Activated CD4-positive, alpha-beta T cell treated with anti-CD3 and anti-CD28 coated beads for 36 hours (primary cell): ENCODE data around the gene MORN1. TPM values are rescaled to one million over a fixed set of nuclear protein-coding genes. Genes with fewer than 3 reads are reported as not detected.

Experiments used
- ATAC-seq: fragments of 200-7000 bp; cut with Tn5 transposase; one replicate; pipeline ENCODE4 v1.10.0; 2021; ENCODE audit warnings: mild to moderate bottlenecking, moderate library complexity
- CTCF ChIA-PET: fragments of 350-600 bp; sonication (Branson Sonifier 250); formaldehyde crosslinking; loops from one replicate; lab custom pipeline; 2021; ENCODE audit warnings: antibody characterized with exemption; lab: Charles Lee
- POLR2A ChIA-PET: fragments of 350-600 bp; sonication (Branson Sonifier 250); formaldehyde crosslinking; loops from one replicate; lab custom pipeline; 2021; ENCODE audit warnings: antibody characterized with exemption, inconsistent platforms; lab: Charles Lee
- DNase-seq: peaks from one replicate; pipeline ENCODE4 v3.0.0-alpha.2; 2020
- H3K27ac Mint-ChIP-seq: one replicate; pipeline ENCODE4 v1.8.0; 2021; ENCODE audit warnings: mixed read lengths
- H3K27me3 Mint-ChIP-seq: one replicate; pipeline ENCODE4 v1.8.0; 2021; ENCODE audit warnings: mixed read lengths
- H3K36me3 Mint-ChIP-seq: one replicate; pipeline ENCODE4 v1.8.0; 2021; ENCODE audit warnings: low read depth, mixed read lengths
- H3K4me1 Mint-ChIP-seq: one replicate; pipeline ENCODE4 v1.8.0; 2021; ENCODE audit warnings: mixed read lengths
- H3K4me3 Mint-ChIP-seq: one replicate; pipeline ENCODE4 v1.8.0; 2021; ENCODE audit warnings: mild to moderate bottlenecking, moderate library complexity, mixed read lengths
- H3K9me3 Mint-ChIP-seq: one replicate; pipeline ENCODE4 v1.8.0; 2021; ENCODE audit warnings: low read depth, mixed read lengths
- intact Hi-C, 2 experiments: fragments of 100-400 bp; cut with DNase I in 1 of 2; cut with micrococcal nuclease in 1 of 2; formaldehyde crosslinking; loops; one replicate each; pipeline versions ENCODE4 v1.14.2 to v1.15.1; 2022 to 2024; cut with DNase I, micrococcal nuclease
- total RNA-seq, 2 experiments: library from RNA; stranded (reverse); gene quantifications; one replicate each; pipeline ENCODE4 v1.2.3, GENCODE V29; 2021

MORN1 gene
- total RNA-seq, 2 experiments from 2014 or later: 5.1 to 6.1 TPM

DNA sequence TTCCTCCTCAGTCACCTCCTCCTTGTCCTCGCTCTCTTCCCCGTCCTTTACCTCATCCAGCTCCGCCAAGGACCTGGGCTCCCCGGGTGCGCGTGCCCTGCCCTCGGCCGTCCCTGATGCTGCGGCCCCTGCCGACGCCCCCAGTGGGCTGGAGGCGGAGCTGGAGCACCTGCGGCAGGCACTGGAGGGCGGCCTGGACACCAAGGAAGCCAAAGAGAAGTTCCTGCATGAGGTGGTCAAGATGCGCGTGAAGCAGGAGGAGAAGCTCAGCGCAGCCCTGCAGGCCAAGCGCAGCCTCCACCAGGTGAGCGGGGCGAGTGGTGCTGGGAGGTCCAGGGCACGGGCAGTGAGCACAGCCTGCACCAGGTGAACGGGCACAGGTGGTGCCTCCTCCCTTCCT, 87.1 kb downstream of the MORN1 start:
- POLR2A ChIA-PET: no interaction called here

DNA sequence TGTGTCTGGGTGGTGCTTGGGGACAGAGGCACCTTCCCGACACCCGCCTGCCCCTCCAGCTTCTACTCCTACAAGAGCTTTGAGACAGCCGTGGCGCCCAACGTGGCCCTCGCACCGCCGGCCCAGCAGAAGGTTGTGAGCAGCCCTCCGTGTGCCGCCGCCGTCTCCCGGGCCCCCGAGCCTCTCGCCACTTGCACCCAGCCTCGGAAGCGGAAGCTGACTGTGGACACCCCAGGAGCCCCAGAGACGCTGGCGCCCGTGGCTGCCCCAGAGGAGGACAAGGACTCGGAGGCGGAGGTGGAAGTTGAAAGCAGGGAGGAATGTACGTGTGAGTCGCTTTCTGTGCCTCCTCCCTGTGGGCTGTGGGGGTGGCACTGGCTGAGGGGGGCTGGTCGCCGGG, 87.6 kb downstream of the MORN1 start:
- Mint-ChIP-seq H3K36me3 (peaks cover 41% of the 10 kb centered on the region), H3K27me3 (no peaks in the 10 kb centered on the region), H3K4me3 (no peak overlapping the region), H3K9me3 (no peaks in the 10 kb centered on the region), H3K27ac (no peak overlapping the region), H3K4me1 (peaks cover 31% of the 10 kb centered on the region)
- ATAC-seq (no peak), DNase-seq (no peak)
- intact Hi-C loops: loop anchor here in 1 of 2 experiments (5.0 kb wide), 1 partner anchor 244 kb away; no protein-coding TSS in a partner anchor
- CTCF ChIA-PET: no interaction called here
- POLR2A ChIA-PET: no interaction called here

More for the DNA sequence above, 87.1 kb downstream of the MORN1 start:
- no peak overlapping the region for H3K27ac Mint-ChIP-seq
- H3K4me1 Mint-ChIP-seq: peaks cover 27% of the 10 kb centered on the region
- no peak for ATAC-seq
- no peak for DNase-seq
- CTCF ChIA-PET: no interaction called here
- intact Hi-C loops: loop anchor here in 1 of 2 experiments (5.0 kb wide), 1 partner anchor 243 kb away; no protein-coding TSS in a partner anchor
- H3K4me3 Mint-ChIP-seq: no peak overlapping the region
- no peaks in the 10 kb centered on the region for H3K9me3 Mint-ChIP-seq
- no peaks in the 10 kb centered on the region for H3K27me3 Mint-ChIP-seq
- peaks cover 42% of the 10 kb centered on the region for H3K36me3 Mint-ChIP-seq

DNA sequence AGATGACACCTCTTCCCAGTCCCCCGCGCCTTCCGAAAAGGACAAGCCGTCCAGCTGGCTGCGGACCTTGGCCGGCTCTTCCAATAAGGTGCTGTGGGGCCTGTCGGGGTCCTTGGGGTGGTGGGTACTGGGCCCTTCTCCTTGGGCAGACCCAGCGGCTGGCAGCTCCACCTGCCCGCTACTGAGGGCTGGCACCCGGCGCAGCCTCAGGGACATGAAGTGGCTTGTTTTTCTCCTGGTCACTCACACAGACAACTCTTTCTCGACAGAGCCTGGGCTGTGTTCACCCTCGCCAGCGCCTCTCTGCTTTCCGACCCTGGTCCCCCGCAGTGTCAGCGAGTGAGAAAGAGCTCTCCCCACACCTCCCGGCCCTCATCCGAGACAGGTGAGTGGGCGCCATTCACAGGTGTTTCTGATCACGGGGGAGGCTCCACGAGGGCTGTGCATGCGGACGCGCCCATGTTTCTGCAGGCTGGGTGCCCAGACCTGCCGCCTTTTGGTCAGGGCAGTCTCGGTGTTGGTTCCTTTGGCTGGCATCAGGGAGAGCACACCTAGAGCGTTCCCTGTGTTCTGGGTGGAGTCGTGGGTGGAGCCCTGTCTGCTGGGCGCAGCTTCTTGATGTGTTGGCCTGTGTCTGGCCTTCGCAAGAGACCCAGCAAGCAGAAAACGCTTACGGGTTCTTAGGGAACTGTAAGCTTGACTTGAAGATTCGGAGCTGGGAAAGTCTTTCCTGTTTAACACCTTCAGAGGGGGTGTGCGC, 88.2 kb downstream of the MORN1 start:
- POLR2A ChIA-PET: no interaction called here
- H3K4me1 Mint-ChIP-seq: peaks cover 37% of the 10 kb centered on the region
- CTCF ChIA-PET: interaction anchor here (0.5 kb wide), 1 partner anchor 21 kb away, joined by 3 read pairs; no protein-coding TSS in a partner anchor
- no peak for DNase-seq
- H3K36me3 Mint-ChIP-seq: peaks cover 35% of the 10 kb centered on the region
- intact Hi-C loops: loop anchor here in 1 of 2 experiments (5.0 kb wide), 1 partner anchor 244 kb away; no protein-coding TSS in a partner anchor
- no peak for ATAC-seq
- no peaks in the 10 kb centered on the region for H3K27me3 Mint-ChIP-seq
- H3K9me3 Mint-ChIP-seq: no peaks in the 10 kb centered on the region
- H3K4me3 Mint-ChIP-seq: no peak overlapping the region
- H3K27ac Mint-ChIP-seq: no peak overlapping the region

DNA sequence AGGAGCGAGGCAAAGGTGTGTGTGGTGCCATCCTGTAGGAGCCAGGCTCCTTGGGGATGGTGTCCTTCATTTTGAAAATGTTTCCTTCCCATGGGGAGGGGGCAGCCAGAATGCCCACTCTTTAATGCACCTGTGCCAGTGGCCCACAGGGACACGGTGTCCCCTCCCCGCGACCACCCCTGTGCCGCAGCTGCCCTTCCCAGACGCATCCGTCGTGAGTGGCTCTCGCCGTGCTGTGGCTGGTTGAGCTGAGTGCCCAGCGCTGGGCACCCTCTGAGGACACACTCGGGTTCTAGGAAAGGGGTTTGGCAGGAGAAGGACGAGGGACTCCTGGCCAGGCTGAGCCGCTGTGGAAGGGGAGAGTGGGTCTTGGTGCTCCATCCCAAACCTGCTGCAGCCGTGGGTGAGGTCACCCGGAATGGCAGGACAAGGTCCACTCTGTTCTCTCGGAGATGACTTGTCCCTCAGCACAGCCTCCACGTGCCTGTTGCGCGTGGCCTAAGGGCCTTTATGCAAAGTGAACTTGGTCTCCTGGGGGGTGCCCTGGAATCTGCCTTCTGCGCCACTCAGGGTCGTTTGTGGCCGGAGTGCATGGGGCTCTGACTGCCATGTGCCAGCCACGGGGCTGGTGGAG, 88.9 kb downstream of the MORN1 start:
- H3K4me3 Mint-ChIP-seq: no peak overlapping the region
- H3K9me3 Mint-ChIP-seq: no peaks in the 10 kb centered on the region
- POLR2A ChIA-PET: no interaction called here
- peak overlapping the region; percentile 95 for H3K27ac Mint-ChIP-seq
- CTCF ChIA-PET: interaction anchor here (0.5 to 0.7 kb wide), 2 partner anchors 9 to 22 kb away, joined by 3 read pairs; no protein-coding TSS in a partner anchor
- DNase-seq: no peak
- no peak for ATAC-seq
- peaks cover 29% of the 10 kb centered on the region for H3K36me3 Mint-ChIP-seq
- intact Hi-C loops: loop anchor here in 1 of 2 experiments (5.0 kb wide), 1 partner anchor 245 kb away; no protein-coding TSS in a partner anchor
- peaks cover 45% of the 10 kb centered on the region for H3K4me1 Mint-ChIP-seq
- H3K27me3 Mint-ChIP-seq: no peaks in the 10 kb centered on the region

DNA sequence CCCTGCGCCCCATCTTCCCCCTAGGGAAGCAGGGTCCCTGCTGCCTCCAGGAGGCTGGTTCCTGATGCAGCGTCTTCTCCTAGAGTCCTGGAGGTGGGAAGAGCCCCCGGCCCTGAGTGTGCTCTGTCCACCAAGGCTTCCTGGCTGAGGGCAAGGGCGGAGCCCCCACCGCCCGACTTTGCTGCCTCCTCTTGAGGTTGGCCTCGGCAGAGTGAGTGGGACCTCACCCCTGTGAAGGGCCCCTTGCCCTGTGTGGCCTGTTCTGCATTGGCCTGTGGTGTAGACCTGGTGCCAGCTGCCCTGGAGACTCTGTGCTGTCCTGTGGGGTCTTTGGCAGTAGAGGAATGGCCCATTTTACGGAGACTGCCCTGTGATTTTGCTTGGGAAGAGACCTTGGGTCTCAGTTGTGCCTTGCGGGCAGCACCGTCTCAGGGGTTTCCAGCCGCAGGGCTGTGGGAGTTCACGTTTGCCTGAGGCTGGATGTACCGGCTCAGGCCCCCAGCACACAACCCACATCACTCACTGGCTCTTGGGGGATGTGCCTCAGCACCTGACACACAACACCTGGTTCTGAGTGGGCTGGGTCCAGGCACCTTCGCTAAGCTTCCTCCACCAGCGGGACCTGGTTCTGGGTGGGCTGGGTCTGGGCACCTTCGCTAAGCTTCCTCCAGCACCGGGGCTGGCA, 89.6 kb downstream of the MORN1 start:
- Mint-ChIP-seq H3K27me3 (no peaks in the 10 kb centered on the region), H3K4me3 (peak overlapping the region; percentile 79), H3K4me1 (peaks cover 52% of the 10 kb centered on the region), H3K36me3 (peaks cover 22% of the 10 kb centered on the region), H3K9me3 (no peaks in the 10 kb centered on the region), H3K27ac (peak overlapping the region; percentile 95)
- ChIA-PET POLR2A (interaction anchor here (0.5 to 2.7 kb wide), 8 partner anchors 10 to 138 kb away, joined by 3 to 19 read pairs (median 4); no protein-coding TSS in a partner anchor), CTCF (interaction anchor here (0.7 to 1.3 kb wide), 4 partner anchors 10 to 107 kb away, joined by 3 to 4 read pairs (median 3); partner anchors contain the start of gene FAAP20)
- ATAC-seq (no peak), DNase-seq (no peak)
- intact Hi-C loops: loop anchor here (1.0 to 5.0 kb wide), 8 partner anchors 13 to 246 kb away; no protein-coding TSS in a partner anchor

DNA sequence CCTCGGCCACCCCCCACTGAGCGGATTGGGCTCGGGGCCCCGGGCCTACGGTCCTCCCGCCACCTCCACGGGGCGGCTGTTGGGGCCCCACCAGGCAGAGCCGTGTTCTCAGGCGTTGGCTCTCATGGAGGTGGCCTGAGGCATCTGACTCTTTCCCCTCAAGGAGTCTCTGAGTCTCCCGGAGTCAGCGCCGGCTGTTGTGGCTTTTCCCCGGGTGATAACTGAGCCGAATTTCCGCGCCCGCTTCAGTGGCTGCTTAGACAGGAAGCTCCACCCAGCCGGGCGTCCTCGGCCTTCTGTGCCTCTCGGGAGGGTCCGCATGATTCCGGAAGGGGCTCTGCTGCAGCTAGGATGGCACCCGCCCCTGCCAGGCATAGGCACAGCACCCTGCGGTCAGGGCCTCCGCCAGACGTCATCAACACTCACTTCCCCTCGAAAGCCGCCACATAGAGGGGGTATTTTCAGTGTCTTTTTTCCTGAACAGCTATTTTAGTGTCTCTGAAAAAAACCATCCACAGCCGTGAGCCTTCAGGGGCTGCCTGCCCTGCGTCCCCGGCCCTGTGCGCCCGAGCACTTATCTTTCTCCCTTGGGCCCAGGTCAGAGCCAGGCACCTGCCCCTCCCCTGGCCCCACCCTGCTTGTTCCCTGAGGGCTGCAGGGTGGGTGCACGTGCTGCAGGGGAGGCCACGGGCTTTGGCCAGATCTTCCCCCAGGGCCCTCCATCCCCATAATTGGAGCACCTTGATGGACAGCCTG, 90.3 kb downstream of the MORN1 start:
- H3K27ac Mint-ChIP-seq: peak overlapping the region; percentile 95
- H3K9me3 Mint-ChIP-seq: no peaks in the 10 kb centered on the region
- intact Hi-C loops: loop anchor here (1.0 to 5.0 kb wide), 13 partner anchors 11 to 246 kb away; partner anchors contain the start of genes MORN1 (in 1 of the 2) and RER1 (in 1 of the 2)
- peaks cover 59% of the 10 kb centered on the region for H3K4me1 Mint-ChIP-seq
- CTCF ChIA-PET: interaction anchor here (0.6 to 1.3 kb wide), 5 partner anchors 10 to 256 kb away, joined by 3 to 4 read pairs (median 3); partner anchors contain the start of gene FAAP20
- POLR2A ChIA-PET: interaction anchor here (0.5 to 2.7 kb wide), 9 partner anchors 9 to 137 kb away, joined by 3 to 19 read pairs (median 4); no protein-coding TSS in a partner anchor
- peak overlapping the region; percentile 79 for H3K4me3 Mint-ChIP-seq
- DNase-seq (peak; percentile 95), ATAC-seq (peak; percentile 81)
- no peaks in the 10 kb centered on the region for H3K27me3 Mint-ChIP-seq
- H3K36me3 Mint-ChIP-seq: peaks cover 26% of the 10 kb centered on the region

DNA sequence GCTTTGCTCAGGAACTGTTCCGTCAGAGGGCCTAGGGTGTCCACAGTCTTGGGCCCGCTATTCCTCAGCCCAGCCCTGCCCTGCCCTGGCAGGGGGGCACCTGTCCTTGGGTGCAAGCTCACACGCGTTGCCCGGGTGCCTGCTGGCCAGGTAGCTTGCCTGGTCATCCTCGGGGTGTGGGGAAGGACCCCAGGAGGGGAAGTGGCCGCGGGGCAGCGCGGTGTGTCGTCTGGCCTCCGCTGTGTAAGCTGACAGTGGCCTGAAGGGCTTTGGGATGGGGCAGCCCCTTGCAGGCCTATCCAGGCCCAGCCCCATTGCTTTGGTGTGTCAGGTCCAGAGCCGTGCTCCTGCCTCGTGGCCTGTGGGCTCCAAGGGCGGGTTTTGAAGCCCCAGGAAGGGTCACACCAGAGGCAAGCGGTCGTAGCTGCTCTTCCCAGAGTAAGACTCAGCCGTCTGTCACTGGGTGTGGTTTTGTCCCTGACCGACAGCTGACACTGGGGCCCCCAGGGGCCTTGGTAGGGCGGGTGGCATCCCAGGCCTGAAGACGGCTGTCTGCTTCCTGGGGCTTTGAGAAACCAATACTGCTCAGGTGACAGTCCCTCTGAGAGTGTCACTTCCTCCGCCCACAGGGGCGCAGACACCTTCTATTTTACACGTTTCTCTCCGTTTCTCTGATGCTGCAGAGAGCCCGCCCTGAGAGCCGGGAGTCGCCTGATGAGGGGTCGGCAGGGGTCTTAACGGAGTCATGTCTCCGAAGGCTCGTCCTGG, 91.2 kb downstream of the MORN1 start:
- peak overlapping the region; percentile 79 for H3K4me3 Mint-ChIP-seq

DNA sequence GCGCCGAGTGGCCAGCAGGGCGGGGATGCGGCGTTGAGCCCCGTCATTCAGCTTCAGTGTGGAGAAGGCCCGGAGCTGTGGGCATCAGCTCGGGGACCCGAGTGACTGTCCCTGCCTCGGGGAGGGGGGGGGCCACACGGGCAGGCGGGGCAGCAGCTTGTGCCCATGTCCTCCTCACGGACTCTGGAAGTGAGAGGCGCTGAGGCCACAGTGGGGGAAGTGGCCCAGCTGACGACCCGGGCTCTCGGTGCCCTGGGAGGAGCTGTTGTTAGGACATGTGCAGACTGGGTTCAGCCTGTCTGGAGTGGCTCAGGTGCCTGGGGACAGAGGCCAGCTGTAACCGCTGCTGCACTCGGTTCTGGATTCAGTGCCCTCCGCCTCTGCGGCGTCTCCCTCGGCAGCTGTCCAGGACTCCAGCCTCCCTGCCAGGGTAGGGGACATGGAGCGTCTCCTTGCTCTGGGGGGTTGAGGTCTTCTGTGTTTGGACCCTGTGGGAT, 92.2 kb downstream of the MORN1 start:
- ChIA-PET CTCF (interaction anchor here (0.8 to 1.4 kb wide), 6 partner anchors 8 to 69 kb away, joined by 3 to 6 read pairs (median 4); no protein-coding TSS in a partner anchor), POLR2A (interaction anchor here (1.3 to 2.7 kb wide), 2 partner anchors 8 to 66 kb away, joined by 6 to 19 read pairs; no protein-coding TSS in a partner anchor)
- peak overlapping the region; percentile 79 for H3K4me3 Mint-ChIP-seq
- peaks cover 77% of the 10 kb centered on the region for H3K4me1 Mint-ChIP-seq
- no peaks in the 10 kb centered on the region for H3K9me3 Mint-ChIP-seq
- H3K36me3 Mint-ChIP-seq: peaks cover 15% of the 10 kb centered on the region
- intact Hi-C loops: no loop called here
- no peak for DNase-seq
- no peaks in the 10 kb centered on the region for H3K27me3 Mint-ChIP-seq
- no peak for ATAC-seq
- H3K27ac Mint-ChIP-seq: peak overlapping the region; percentile 95

More for the DNA sequence above, 91.2 kb downstream of the MORN1 start:
- no peaks in the 10 kb centered on the region for H3K27me3 Mint-ChIP-seq
- CTCF ChIA-PET: interaction anchor here (0.8 to 1.4 kb wide), 5 partner anchors 12 to 105 kb away, joined by 3 to 6 read pairs (median 3); partner anchors contain the start of gene FAAP20
- intact Hi-C loops: loop anchor here (1.0 to 5.0 kb wide), 9 partner anchors 10 to 247 kb away; partner anchors contain the start of genes MORN1 (in 1 of the 2) and RER1 (in 1 of the 2)
- no peaks in the 10 kb centered on the region for H3K9me3 Mint-ChIP-seq
- H3K4me1 Mint-ChIP-seq: peaks cover 67% of the 10 kb centered on the region
- ATAC-seq (peak; percentile 81), DNase-seq (peak; percentile 92)
- peak overlapping the region; percentile 95 for H3K27ac Mint-ChIP-seq
- POLR2A ChIA-PET: interaction anchor here (0.6 to 2.7 kb wide), 6 partner anchors 9 to 71 kb away, joined by 3 to 19 read pairs (median 4); no protein-coding TSS in a partner anchor
- peaks cover 21% of the 10 kb centered on the region for H3K36me3 Mint-ChIP-seq

DNA sequence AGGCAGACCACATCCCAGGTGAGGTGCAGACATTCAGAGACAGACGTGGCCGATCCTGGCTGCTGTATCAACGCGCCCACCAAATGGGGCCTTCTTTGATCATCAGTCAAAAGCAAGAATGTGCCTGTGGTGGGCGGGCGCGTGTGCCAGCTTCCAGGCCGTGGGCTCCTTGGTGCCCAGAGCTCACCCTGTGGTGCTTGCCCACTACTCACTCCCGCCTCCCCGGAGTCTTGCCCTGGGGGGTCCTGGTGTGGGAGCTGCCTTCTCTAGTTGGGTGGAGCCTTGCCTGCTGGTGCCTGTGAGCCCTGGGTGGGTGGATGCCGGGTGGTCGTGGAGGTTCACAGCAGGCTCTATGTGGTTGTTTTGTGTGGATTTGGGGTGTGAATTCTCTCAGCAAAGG, 92.7 kb downstream of the MORN1 start:
- H3K4me3 Mint-ChIP-seq: peak overlapping the region; percentile 8
- peaks cover 82% of the 10 kb centered on the region for H3K4me1 Mint-ChIP-seq
- no peaks in the 10 kb centered on the region for H3K9me3 Mint-ChIP-seq
- DNase-seq: no peak
- no peak for ATAC-seq
- no peaks in the 10 kb centered on the region for H3K27me3 Mint-ChIP-seq
- H3K27ac Mint-ChIP-seq: peak overlapping the region; percentile 72
- ChIA-PET CTCF (interaction anchor here (0.8 to 1.1 kb wide), 4 partner anchors 8 to 69 kb away, joined by 3 to 6 read pairs (median 4); no protein-coding TSS in a partner anchor), POLR2A (interaction anchor here (1.3 to 2.7 kb wide), 2 partner anchors 8 to 65 kb away, joined by 6 to 19 read pairs; no protein-coding TSS in a partner anchor)
- H3K36me3 Mint-ChIP-seq: peaks cover 11% of the 10 kb centered on the region
- intact Hi-C loops: no loop called here
